ENCODE results near the gene TRIM71. TPM values are rescaled to one million over a fixed set of nuclear protein-coding genes. Genes with fewer than 3 reads are reported as not detected.

The TRIM71 gene
- polyA plus RNA-seq, 3 donors, result 0.02 to 0.33 (median 0.06) TPM

DNA sequence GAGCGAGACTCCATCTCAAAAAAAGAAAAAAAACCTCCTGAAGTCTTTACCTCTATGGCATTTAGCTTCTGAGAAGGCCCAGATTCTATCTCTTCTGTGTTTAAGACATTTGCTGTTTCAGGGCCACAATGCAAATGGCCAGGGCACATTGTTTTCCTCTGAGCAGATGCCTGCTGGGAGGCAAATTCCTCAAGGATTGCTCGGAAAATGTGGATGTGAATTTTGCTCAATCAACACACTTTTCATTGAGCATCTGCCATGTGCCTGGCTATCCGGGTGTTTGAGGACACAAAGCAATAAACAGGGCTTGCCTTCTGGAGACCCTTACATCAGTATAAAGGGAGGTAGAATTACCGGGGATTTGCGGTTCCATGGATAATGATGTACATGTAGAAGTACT lies 20.0 kb downstream of the TRIM71 start:
- Mint-ChIP-seq H3K27ac (no peak overlapping the region), H3K4me3 (no peak overlapping the region), H3K36me3 (no peaks in the 10 kb centered on the region), H3K4me1 (peaks cover 22% of the 10 kb centered on the region), H3K27me3 (ENCODE audit: low read depth in 3 of 3) (peaks cover 0 to 3% (median 1%) of the 10 kb centered on the region in 3 donors), H3K9me3 (no peaks in the 10 kb centered on the region)
- no peak overlapping the region for H2AFZ ChIP-seq (ENCODE audit: insufficient read depth, low read depth, low read length, poor library complexity, severe bottlenecking)
- no peak for DNase-seq
- TF ChIP-seq, protein P1, sequence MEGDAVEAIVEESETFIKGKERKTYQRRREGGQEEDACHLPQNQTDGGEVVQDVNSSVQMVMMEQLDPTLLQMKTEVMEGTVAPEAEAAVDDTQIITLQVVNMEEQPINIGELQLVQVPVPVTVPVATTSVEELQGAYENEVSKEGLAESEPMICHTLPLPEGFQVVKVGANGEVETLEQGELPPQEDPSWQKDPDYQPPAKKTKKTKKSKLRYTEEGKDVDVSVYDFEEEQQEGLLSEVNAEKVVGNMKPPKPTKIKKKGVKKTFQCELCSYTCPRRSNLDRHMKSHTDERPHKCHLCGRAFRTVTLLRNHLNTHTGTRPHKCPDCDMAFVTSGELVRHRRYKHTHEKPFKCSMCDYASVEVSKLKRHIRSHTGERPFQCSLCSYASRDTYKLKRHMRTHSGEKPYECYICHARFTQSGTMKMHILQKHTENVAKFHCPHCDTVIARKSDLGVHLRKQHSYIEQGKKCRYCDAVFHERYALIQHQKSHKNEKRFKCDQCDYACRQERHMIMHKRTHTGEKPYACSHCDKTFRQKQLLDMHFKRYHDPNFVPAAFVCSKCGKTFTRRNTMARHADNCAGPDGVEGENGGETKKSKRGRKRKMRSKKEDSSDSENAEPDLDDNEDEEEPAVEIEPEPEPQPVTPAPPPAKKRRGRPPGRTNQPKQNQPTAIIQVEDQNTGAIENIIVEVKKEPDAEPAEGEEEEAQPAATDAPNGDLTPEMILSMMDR (IDR thresholded peaks at IDR 0.05), result no peak
- H3K27me3 ChIP-seq (ENCODE audit: control insufficient read depth in 2 of 2, insufficient read depth in 2 of 2, low read length in 2 of 2), result no peaks in the 10 kb centered on the region
- H3K4me3 ChIP-seq (replicated peaks in 1 of 3; ENCODE audit: low read depth in 2 of 3, low read length in 3 of 3), result no peak overlapping the region
- no peaks in the 10 kb centered on the region for H3K9me3 ChIP-seq (replicated peaks in 1 of 2; ENCODE audit: control insufficient read depth in 1 of 2, insufficient read depth in 1 of 2, low read length in 2 of 2)
- H3K4me1 ChIP-seq (ENCODE audit: control insufficient read depth in 1 of 2, insufficient read depth in 2 of 2, low read length in 2 of 2), result peaks cover 16 to 21% of the 10 kb centered on the region in 2 donors
- intact Hi-C loops (cut with micrococcal nuclease), result no loop called here
- H3K4me2 ChIP-seq (replicated peaks; ENCODE audit: extremely low read depth, low read length, poor library complexity, severe bottlenecking), result no peak overlapping the region
- no peaks in the 10 kb centered on the region for H3K36me3 ChIP-seq (replicated peaks in 1 of 2; ENCODE audit: control insufficient read depth in 1 of 2, insufficient read depth in 2 of 2, low read length in 2 of 2)
- no peak overlapping the region for H3K27ac ChIP-seq (ENCODE audit: low read depth in 1 of 2, low read length in 2 of 2)
- no peak overlapping the region for H3K9ac ChIP-seq (ENCODE audit: insufficient read depth, low read length, poor library complexity, severe bottlenecking)
- no peaks in the 10 kb centered on the region for H3K79me2 ChIP-seq (ENCODE audit: insufficient read depth, low read length)
- no CpG with 5 or more reads among the region's 5 CpGs for WGBS (ENCODE audit: insufficient coverage)
- H4K20me1 ChIP-seq (ENCODE audit: insufficient read depth, low read length), result no peaks in the 10 kb centered on the region

- intact Hi-C loops (cut with micrococcal nuclease), result no loop called here
- H3K36me3 ChIP-seq (replicated peaks in 1 of 2; ENCODE audit: control insufficient read depth in 1 of 2, insufficient read depth in 2 of 2, low read length in 2 of 2), result no peaks in the 10 kb centered on the region
- TF ChIP-seq, protein P1 (IDR thresholded peaks at IDR 0.05), result no peak
- no peak overlapping the region for H3K4me2 ChIP-seq (replicated peaks; ENCODE audit: extremely low read depth, low read length, poor library complexity, severe bottlenecking)
- no peaks in the 10 kb centered on the region for H3K9me3 ChIP-seq (replicated peaks in 1 of 2; ENCODE audit: control insufficient read depth in 1 of 2, insufficient read depth in 1 of 2, low read length in 2 of 2)
- WGBS (ENCODE audit: insufficient coverage), result 96% methylated on average over 3 of the region's 4 CpGs
- H3K27me3 Mint-ChIP-seq (ENCODE audit: low read depth in 3 of 3), result peaks cover 0 to 3% (median 1%) of the 10 kb centered on the region in 3 donors
- no peak overlapping the region for H3K27ac ChIP-seq (ENCODE audit: low read depth in 1 of 2, low read length in 2 of 2)
- no peak for DNase-seq
- H3K4me3 ChIP-seq (replicated peaks in 1 of 3; ENCODE audit: low read depth in 2 of 3, low read length in 3 of 3), result no peak overlapping the region
- H3K4me3 Mint-ChIP-seq, result no peak overlapping the region
- H3K4me1 Mint-ChIP-seq, result peaks cover 32% of the 10 kb centered on the region
- no peak overlapping the region for H2AFZ ChIP-seq (ENCODE audit: insufficient read depth, low read depth, low read length, poor library complexity, severe bottlenecking)
- no peaks in the 10 kb centered on the region for H3K9me3 Mint-ChIP-seq
- no peaks in the 10 kb centered on the region for H3K79me2 ChIP-seq (ENCODE audit: insufficient read depth, low read length)
- no peaks in the 10 kb centered on the region for H3K27me3 ChIP-seq (ENCODE audit: control insufficient read depth in 2 of 2, insufficient read depth in 2 of 2, low read length in 2 of 2)
- no peak overlapping the region for H3K9ac ChIP-seq (ENCODE audit: insufficient read depth, low read length, poor library complexity, severe bottlenecking)
- peaks cover 25 to 30% of the 10 kb centered on the region in 2 donors for H3K4me1 ChIP-seq (ENCODE audit: control insufficient read depth in 1 of 2, insufficient read depth in 2 of 2, low read length in 2 of 2)
- no peaks in the 10 kb centered on the region for H4K20me1 ChIP-seq (ENCODE audit: insufficient read depth, low read length)
- H3K36me3 Mint-ChIP-seq, result no peaks in the 10 kb centered on the region
- H3K27ac Mint-ChIP-seq, result no peak overlapping the region
These were observed 21.9 kb downstream of the TRIM71 start for GRCh38 chr3:32839714-32840085.

Data from CD14-positive monocyte (primary cell).